ENCODE data around the gene ZRANB3.
A peak's percentile ranks its signal among the peaks of the same experiment; 100 is the strongest.
"Not testable (repeated sequence)": the region's sequence is repeated elsewhere in the genome, so short reads cannot be mapped to it uniquely, and the experiment has no call there.

Gene ZRANB3

DNA sequence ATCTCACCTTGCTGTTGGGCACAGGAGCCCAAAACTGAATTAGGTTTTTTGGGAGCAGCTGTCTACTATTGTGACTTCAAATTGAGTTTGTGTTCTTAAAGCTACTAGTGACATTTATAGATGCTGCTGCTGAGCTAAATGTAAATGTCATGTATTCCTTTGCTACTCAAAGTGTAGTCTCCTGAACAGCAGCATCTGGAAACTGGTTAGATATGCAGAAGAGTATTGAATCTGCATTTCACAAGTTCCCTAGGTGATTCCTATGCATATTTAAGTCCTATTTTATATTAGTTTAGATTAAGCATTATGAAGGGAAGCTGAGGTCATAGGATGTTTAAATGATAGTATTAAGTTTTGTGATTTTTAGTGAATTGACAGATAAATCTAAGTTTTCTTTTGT is 411.4 kb downstream of the ZRANB3 start:
- Histone ChIP-seq H3K9ac (ENCODE audit: low read depth, low read length) (no peak overlapping the region), H3K27me3 (ENCODE audit: control insufficient read depth, insufficient read depth, low read length) (no peaks in the 10 kb centered on the region), H3K36me3 (ENCODE audit: insufficient read depth, low read length) (peaks cover 38% of the 10 kb centered on the region), H3K4me2 (ENCODE audit: low read length) (no peak overlapping the region), H3K4me1 (ENCODE audit: control insufficient read depth, insufficient read depth, low read length) (no peaks in the 10 kb centered on the region), H3K4me3 (ENCODE audit: low read length) (no peak overlapping the region), H3K9me3 (replicated peaks; ENCODE audit: low read length) (no peaks in the 10 kb centered on the region)

DNA sequence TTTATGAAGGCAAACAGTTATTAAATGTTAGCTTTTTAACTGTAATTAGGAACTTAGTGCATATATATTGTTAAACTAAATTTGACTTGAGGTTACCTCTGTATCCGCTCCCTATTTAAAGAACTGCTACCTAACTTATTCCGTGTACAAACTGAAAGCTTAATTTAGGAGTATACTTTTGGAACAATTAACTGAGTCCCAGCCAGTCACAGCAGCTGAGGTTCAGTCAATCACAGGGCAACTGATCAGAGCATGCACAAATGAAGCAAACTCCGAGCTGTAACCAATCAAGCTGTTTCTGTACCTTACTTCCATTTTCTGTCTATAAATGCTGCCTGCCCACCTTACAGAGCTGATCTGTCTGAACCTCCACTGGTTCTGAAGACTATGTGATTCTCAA is 417.7 kb downstream of the ZRANB3 start:
- no peaks in the 10 kb centered on the region for H3K4me1 ChIP-seq (ENCODE audit: control insufficient read depth, insufficient read depth, low read length)
- no peak overlapping the region for H3K4me2 ChIP-seq (ENCODE audit: low read length)
- no peak overlapping the region for H3K4me3 ChIP-seq (ENCODE audit: low read length)
- H3K27me3 ChIP-seq (ENCODE audit: control insufficient read depth, insufficient read depth, low read length), result no peaks in the 10 kb centered on the region
- no peak overlapping the region for H3K9ac ChIP-seq (ENCODE audit: low read depth, low read length)
- no peaks in the 10 kb centered on the region for H3K9me3 ChIP-seq (replicated peaks; ENCODE audit: low read length)
- peaks cover 33% of the 10 kb centered on the region for H3K36me3 ChIP-seq (ENCODE audit: insufficient read depth, low read length)

DNA sequence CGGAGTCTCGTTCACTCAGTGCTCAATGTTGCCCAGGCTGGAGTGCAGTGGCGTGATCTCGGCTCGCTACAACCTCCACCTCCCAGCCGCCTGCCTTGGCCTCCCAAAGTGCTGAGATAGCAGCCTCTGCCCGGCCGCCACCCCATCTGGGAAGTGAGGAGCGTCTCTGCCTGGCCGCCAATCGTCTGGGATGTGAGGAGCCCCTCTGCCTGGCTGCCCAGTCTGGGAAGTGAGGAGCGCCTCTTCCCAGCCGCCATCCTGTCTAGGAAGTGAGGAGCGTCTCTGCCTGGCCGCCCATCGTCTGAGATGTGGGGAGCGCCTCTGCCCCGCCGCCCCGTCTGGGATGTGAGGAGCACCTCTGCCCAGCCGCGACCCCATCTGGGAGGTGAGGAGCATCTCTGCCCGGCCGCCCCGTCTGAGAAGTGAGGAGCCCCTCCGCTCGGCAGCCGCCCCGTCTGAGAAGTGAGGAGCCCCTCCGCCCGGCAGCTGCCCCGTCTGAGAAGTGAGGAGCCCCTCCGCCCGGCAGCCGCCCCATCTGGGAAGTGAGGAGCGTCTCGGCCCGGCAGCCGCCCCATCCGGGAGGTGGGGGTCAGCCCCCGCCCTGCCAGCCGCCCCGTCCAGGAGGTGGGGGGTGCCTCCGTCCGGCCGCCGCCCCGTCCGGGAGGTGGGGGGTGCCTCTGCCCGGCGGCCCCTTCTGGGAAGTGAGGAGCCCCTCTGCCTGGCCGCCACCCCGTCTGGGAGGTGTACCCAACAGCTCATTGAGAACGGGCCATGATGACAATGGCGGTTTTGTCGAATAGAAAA is 425.3 kb downstream of the ZRANB3 start:
- H3K4me1 ChIP-seq (ENCODE audit: control insufficient read depth, insufficient read depth, low read length); H3K4me2 ChIP-seq (ENCODE audit: low read length); H3K9ac ChIP-seq (ENCODE audit: low read depth, low read length); H3K9me3 ChIP-seq (replicated peaks; ENCODE audit: low read length); H3K4me3 ChIP-seq (ENCODE audit: low read length); H3K27me3 ChIP-seq (ENCODE audit: control insufficient read depth, insufficient read depth, low read length): not testable (repeated sequence)
- peaks cover 10% of the 10 kb centered on the region for H3K36me3 ChIP-seq (ENCODE audit: insufficient read depth, low read length)

DNA sequence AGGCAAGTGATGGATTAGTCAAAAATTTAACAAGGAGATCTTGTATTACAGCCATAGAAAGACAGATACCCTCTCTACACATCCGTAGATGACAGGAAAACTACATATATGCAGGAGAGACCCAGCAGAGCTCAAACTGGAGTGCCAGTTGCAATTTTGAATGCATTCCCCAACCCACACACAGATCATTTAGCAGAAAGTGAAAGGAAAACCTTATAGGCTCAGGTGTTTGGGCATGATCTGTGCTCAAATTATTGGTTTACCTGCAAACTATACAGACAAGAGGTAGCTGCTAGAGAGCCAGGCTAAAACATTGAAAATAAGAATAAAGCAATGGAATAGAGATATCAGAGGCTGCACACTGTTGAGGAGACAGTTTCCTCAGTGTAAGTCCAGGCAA is 427.2 kb downstream of the ZRANB3 start:
- Histone ChIP-seq H3K9me3 (replicated peaks; ENCODE audit: low read length) (no peaks in the 10 kb centered on the region), H3K4me2 (ENCODE audit: low read length) (no peak overlapping the region), H3K4me3 (ENCODE audit: low read length) (no peak overlapping the region), H3K36me3 (ENCODE audit: insufficient read depth, low read length) (peaks cover 10% of the 10 kb centered on the region), H3K4me1 (ENCODE audit: control insufficient read depth, insufficient read depth, low read length) (peaks cover 8% of the 10 kb centered on the region), H3K27me3 (ENCODE audit: control insufficient read depth, insufficient read depth, low read length) (no peaks in the 10 kb centered on the region), H3K9ac (ENCODE audit: low read depth, low read length) (no peak overlapping the region)

DNA sequence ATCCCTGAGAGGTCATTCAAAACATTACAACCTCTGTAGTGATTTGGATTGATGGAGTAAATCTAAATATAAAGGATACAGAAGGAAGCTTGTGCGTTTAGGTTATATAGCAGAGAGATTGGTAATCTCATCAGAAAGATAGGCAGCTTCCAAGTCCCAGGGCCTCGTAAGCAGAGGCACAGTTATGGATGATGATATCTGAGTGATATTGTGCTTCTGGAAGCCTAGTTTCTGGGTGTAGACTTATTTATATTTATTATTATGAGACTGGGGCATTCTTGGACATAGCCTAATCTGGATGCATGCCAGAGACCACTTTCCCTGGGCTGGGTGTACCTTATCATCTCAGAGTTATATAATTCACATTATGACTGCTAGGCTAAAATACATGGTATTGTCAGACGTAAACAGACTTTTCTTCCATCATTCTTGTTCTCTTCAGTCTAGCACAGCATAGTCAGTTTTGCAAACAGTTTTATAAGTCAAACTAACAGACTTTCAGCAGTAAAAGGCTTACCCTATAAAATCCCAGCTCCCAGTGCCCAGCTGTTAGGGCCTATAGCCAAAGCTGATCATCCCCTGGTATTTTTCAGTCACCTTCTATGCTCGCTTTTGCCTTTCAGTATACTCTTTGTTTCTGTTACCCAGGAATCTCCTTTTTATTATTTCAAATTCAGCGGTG is 431.1 kb downstream of the ZRANB3 start:
- peaks cover 12% of the 10 kb centered on the region for H3K4me1 ChIP-seq (ENCODE audit: control insufficient read depth, insufficient read depth, low read length)
- H3K4me3 ChIP-seq (ENCODE audit: low read length), result no peak overlapping the region
- H3K4me2 ChIP-seq (ENCODE audit: low read length), result peak overlapping the region; percentile 60
- H3K27me3 ChIP-seq (ENCODE audit: control insufficient read depth, insufficient read depth, low read length), result no peaks in the 10 kb centered on the region
- H3K9me3 ChIP-seq (replicated peaks; ENCODE audit: low read length), result no peaks in the 10 kb centered on the region
- peaks cover 11% of the 10 kb centered on the region for H3K36me3 ChIP-seq (ENCODE audit: insufficient read depth, low read length)
- H3K9ac ChIP-seq (ENCODE audit: low read depth, low read length), result no peak overlapping the region

DNA sequence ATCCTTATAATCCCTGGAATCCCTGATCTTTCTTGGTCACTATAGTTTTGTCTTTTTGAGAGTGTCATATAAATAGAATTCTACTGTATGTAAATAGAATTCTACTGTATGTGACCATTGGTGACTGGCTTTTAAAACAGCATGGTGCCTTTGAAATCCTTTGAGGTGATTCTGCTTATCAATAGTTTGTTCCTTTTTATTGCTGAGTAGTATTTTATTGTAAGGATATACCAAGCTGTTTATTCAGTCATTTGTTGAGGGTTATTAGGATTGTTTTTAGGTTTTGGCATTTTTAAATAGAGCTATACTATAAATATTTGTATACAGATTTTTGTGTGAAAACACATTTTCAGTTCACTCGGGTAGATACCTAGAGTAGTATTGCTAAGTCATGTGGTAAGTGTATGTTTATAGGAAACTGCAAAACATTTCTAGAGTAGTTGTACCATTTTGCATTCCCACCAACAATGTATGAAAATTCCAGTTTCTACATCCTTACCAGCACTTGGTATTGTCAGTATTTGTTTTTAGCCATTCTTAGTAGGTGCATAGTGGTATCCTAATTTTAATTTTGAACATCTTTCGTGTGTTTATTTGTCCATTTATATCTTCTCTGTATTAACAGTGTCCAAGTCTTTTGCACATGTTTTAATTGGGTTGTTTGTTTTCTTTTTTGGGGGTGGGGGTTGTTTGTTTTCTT is 433.3 kb downstream of the ZRANB3 start:
- no peak overlapping the region for H3K4me2 ChIP-seq (ENCODE audit: low read length)
- H3K27me3 ChIP-seq (ENCODE audit: control insufficient read depth, insufficient read depth, low read length), result no peaks in the 10 kb centered on the region
- H3K9me3 ChIP-seq (replicated peaks; ENCODE audit: low read length), result no peaks in the 10 kb centered on the region
- no peak overlapping the region for H3K9ac ChIP-seq (ENCODE audit: low read depth, low read length)
- H3K36me3 ChIP-seq (ENCODE audit: insufficient read depth, low read length), result peaks cover 20% of the 10 kb centered on the region
- H3K4me1 ChIP-seq (ENCODE audit: control insufficient read depth, insufficient read depth, low read length), result peaks cover 23% of the 10 kb centered on the region
- H3K4me3 ChIP-seq (ENCODE audit: low read length), result no peak overlapping the region

DNA sequence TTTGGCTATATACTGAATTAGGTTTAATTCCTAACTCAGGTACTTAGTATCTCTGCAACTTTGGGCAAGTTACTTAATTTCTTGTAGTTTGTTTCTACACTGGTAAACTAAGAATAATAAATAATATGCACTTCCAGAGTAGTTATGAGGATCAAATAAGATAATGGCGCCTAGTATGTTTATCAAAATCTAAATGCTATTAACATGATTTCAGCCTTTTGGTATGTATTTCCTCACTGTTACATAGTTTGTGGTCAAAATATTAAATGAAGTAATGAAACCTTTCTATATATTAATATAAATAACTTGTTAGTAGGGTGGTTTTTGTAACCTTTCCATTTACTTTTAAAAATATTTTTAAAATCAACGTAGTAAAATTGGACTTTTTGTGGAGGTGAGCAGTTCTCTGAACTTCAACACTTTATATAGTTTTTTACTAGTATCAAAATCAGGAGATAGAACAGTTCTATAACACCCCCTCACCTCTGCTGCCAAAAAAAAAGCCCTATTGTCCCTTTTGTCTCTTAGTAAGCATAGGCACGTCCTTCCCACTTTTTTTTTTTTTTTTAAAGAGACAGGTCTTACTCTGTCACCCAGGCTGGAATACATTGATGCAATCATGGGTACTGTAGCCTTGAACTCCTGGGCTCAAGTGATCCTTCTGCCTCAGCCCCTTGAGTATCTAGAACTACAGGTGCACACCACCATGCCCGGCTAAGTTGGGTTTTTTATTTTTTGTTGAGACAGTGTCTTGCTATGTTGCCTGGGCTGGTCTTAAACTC is 434.2 kb downstream of the ZRANB3 start:
- peaks cover 17% of the 10 kb centered on the region for H3K36me3 ChIP-seq (ENCODE audit: insufficient read depth, low read length)
- no peak overlapping the region for H3K4me2 ChIP-seq (ENCODE audit: low read length)
- no peak overlapping the region for H3K9ac ChIP-seq (ENCODE audit: low read depth, low read length)
- no peak overlapping the region for H3K4me3 ChIP-seq (ENCODE audit: low read length)
- no peaks in the 10 kb centered on the region for H3K27me3 ChIP-seq (ENCODE audit: control insufficient read depth, insufficient read depth, low read length)
- peaks cover 24% of the 10 kb centered on the region for H3K4me1 ChIP-seq (ENCODE audit: control insufficient read depth, insufficient read depth, low read length)
- no peaks in the 10 kb centered on the region for H3K9me3 ChIP-seq (replicated peaks; ENCODE audit: low read length)

DNA sequence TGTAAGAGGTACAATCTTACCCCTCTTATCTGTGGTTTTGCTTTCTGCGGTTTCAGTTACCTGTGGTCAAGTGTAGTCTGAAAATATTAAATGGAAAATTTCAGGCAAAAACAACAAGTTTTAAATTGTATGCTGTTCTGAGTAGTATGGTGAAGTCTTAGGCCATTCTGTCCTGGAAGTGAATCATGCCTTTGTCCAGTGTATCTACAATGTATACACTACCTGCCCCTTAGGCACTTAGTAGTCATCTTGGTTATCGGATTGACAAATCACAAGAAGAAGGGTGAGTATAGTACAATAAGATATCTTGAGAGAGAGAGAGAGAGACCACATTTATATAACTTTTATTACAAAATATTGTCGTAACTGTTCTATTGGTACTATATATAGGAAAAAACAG is 435.4 kb downstream of the ZRANB3 start:
- Histone ChIP-seq H3K9ac (ENCODE audit: low read depth, low read length) (no peak overlapping the region), H3K4me3 (ENCODE audit: low read length) (no peak overlapping the region), H3K36me3 (ENCODE audit: insufficient read depth, low read length) (peaks cover 17% of the 10 kb centered on the region), H3K4me1 (ENCODE audit: control insufficient read depth, insufficient read depth, low read length) (peaks cover 24% of the 10 kb centered on the region), H3K9me3 (replicated peaks; ENCODE audit: low read length) (no peaks in the 10 kb centered on the region), H3K27me3 (ENCODE audit: control insufficient read depth, insufficient read depth, low read length) (no peaks in the 10 kb centered on the region), H3K4me2 (ENCODE audit: low read length) (no peak overlapping the region)

DNA sequence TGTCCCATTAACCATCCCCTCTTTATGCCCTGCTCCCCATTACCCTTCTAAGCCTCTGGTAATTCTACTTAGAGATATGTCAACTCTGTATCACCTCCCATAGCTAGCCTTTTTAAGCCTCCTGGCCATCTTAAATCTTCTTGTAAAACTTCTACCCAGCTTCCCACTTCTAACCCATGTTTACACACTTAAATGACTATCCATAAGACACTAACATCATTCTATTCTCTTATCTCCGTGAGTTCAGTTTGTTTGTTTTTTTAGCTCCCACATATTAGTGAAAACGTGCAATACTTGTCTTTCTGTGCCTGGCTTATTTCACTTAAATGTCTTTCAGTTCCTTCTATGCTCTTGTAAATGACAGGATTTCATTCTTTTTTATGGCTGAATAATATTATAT is 436.5 kb downstream of the ZRANB3 start:
- Histone ChIP-seq H3K4me2 (ENCODE audit: low read length) (no peak overlapping the region), H3K9ac (ENCODE audit: low read depth, low read length) (no peak overlapping the region), H3K27me3 (ENCODE audit: control insufficient read depth, insufficient read depth, low read length) (no peaks in the 10 kb centered on the region), H3K9me3 (replicated peaks; ENCODE audit: low read length) (no peaks in the 10 kb centered on the region), H3K4me3 (ENCODE audit: low read length) (no peak overlapping the region), H3K36me3 (ENCODE audit: insufficient read depth, low read length) (peaks cover 17% of the 10 kb centered on the region), H3K4me1 (ENCODE audit: control insufficient read depth, insufficient read depth, low read length) (peaks cover 22% of the 10 kb centered on the region)

DNA sequence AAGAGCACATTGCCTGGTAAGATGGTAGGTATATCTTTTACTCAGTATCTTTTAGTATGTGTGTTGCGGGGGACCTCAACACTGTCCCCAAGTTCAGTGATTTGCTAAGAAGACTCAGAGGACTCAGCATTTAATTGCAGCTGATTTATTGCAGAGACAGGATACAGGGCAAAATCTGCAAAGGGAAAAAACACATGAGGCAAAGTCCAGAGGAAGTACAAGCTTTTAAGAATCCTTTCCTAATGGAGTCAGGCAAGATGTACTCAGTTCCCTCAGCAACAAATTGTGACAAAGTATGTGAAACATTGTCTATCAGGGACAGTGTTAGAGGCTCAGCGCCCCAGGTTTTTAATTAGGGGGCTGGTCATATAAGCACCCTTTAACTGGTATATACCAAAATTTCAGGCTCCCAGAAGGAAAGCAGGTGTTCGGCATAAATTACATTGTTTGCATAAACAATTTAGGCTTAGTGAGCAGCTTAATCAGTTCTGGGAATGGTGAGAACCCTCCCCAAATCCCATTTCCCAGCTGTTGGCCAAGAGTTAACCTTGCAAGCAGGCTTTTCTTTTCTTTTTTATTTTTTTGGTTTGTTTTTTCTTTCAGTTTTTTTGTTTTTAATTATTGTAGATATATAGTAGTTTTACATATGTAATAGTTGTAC is 437.2 kb downstream of the ZRANB3 start:
- Histone ChIP-seq H3K27me3 (ENCODE audit: control insufficient read depth, insufficient read depth, low read length) (no peaks in the 10 kb centered on the region), H3K9ac (ENCODE audit: low read depth, low read length) (no peak overlapping the region), H3K4me2 (ENCODE audit: low read length) (no peak overlapping the region), H3K4me3 (ENCODE audit: low read length) (no peak overlapping the region), H3K9me3 (replicated peaks; ENCODE audit: low read length) (no peaks in the 10 kb centered on the region), H3K4me1 (ENCODE audit: control insufficient read depth, insufficient read depth, low read length) (peaks cover 15% of the 10 kb centered on the region), H3K36me3 (ENCODE audit: insufficient read depth, low read length) (peaks cover 17% of the 10 kb centered on the region)

DNA sequence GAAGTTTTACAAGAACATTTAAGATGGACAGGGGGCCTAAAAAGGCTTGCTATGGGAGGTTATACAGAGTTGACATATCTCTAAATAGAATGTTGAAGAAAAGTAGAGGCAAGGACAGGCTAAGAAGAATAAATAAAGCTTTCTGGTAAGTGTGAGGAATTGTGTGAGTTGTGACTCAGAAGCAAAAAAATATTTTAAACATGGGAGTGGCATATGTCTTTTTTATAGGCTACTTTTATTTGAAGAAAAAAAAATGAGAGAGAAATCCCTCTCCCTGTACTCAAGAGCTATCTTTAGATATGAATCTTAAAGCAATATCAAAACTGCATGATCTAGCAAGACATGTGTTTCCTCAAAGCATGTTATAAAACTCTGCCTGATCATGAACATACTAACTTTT is 437.8 kb downstream of the ZRANB3 start:
- Histone ChIP-seq H3K27me3 (ENCODE audit: control insufficient read depth, insufficient read depth, low read length) (no peaks in the 10 kb centered on the region), H3K4me2 (ENCODE audit: low read length) (peak overlapping the region; percentile 25), H3K4me1 (ENCODE audit: control insufficient read depth, insufficient read depth, low read length) (peaks cover 15% of the 10 kb centered on the region), H3K9me3 (replicated peaks; ENCODE audit: low read length) (no peaks in the 10 kb centered on the region), H3K9ac (ENCODE audit: low read depth, low read length) (no peak overlapping the region), H3K36me3 (ENCODE audit: insufficient read depth, low read length) (peaks cover 17% of the 10 kb centered on the region), H3K4me3 (ENCODE audit: low read length) (no peak overlapping the region)

All from skeletal muscle satellite cell (primary cell).